HS-27A (cell line): ENCODE measurements around the gene S100A9.
"Not testable (repeated sequence)": the region's sequence is repeated elsewhere in the genome, so short reads cannot be mapped to it uniquely, and the experiment has no call there.

ENCODE experiments used
- DNase-seq: peaks from one replicate; pipeline ENCODE4 v3.0.0-alpha.2; 2012; ENCODE audit warnings: low read depth, missing footprints

The S100A9 gene

DNA sequence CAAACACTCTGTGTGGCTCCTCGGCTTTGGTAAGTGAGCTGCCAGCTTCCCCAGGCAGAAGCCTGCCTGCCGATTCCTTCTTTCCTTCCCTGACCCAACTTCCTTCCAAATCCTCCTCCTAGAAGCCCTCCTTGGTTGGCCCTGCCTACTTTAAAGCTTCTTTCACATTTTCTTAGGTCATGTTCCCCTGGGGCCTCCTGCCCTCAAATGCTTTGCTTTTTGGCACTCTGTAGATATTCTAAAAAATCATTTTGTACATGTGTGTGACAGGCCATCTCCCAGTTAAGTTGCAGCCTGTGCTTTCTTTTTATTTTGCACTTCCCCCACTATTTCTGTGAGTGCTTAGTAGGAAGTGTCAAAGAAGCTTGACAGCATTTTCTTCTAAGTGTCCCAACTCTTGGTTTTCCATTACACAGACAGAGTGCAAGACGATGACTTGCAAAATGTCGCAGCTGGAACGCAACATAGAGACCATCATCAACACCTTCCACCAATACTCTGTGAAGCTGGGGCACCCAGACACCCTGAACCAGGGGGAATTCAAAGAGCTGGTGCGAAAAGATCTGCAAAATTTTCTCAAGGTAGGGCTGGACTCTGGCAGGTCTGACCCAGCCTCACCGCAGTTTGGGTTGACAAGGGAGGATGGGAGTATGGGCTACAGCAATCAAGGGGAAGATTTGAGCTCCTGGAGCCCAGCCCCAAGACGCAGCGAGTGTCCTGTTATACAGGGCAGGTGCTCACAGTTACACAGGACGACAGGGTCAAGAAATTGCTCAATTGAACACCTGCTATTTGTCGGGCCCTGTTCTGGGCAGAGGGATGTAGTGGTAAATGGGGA, at the start of gene S100A9:
TSS of gene S100A9 (plus strand) at position 2 of the 838 bp plus-strand sequence. CDS start at position 432, 430 bp downstream.
- no peak for DNase-seq

DNA sequence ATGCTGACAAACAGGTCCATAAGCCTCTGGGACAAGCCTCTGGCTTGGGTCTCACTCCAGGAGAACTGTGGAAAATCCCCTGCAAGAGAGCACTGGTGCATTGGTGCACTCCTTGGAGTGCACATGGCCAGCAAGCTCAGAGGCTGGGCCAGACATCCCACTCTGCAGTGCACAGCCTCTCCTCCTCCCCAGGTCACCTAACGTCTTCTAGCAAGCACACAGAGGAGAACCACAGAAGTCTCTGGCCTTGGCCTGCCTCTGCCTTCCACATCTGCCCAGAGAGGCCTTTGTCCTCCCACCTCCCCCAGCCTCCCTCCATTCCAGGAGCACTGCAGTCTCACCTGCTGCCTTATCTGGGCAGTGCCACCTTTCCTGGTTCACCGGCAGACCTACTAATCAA, 49.1 kb upstream of the S100A9 start:
- DNase-seq, result no peak

DNA sequence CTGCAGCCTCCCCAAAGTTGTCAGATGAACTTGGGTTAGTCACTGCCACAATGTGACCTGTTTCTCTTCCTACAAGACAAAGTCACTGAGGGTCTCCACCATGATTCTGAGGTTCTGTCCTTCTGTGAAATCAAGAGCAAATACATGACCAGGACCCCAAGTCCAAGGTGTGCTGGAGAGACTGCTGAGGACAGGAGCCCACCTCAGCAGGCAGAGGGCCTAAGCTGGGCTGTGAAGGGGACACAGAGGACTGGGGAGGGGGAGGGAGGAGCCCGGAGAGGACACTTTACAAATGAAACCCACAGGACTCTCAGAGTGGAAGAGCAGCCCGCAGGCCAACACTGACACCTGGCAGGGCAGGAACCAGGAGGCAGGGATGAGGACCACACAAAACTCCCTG, 48.2 kb upstream of the S100A9 start:
- DNase-seq, result no peak

DNA sequence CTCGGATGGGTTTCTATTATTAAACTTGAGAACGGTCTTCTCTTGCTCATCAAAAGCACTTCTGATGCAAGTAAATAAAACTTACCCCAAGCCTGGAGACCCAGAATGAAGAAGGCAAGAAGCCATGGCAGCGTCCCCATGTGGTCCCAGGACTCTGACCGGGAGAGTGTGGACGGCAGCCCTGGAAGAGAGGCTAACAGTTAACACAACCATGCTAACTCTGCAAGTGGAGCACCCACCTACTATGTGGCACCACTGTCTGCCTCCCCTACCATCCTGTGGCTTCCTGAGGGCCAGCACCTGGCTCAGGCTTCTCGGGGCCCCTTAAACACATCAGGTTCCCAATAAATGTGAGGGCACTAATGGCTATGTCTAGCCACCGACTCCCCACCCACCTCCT, 47.1 kb upstream of the S100A9 start:
- DNase-seq, result no peak

DNA sequence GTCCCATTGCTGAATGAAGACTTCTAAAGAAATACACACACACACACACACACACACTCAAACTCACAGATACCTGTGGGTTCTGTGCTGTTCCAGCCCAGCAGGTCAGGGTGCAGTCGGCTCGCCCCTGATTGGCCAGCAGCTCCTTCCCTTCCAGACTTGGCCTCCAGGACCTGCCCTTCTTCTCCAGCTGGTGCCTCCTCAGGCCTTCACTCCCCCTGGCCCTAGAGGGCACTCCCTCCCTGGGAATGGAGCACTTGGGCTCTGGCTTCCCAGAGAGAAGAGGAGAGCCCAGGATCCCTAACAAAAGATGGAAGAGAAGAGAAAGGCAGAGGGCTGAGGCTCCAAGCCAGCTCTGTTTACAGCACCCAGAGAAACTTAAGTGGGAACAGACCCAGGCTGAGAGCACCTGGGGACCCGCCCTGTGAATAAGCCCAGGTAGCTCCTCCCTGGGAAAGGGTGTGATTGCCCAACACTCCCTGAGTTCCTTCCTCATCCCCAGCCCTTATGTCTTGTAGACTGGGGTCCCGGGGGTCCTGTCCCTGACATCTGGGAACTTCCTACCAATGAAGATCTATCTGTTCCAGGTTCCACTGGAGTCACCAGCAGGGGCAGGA, 45.0 kb upstream of the S100A9 start, which contains the start of gene PGLYRP3:
TSS of gene PGLYRP3 (minus strand) at position 383 of the 617 bp plus-strand sequence. CDS start 2,287 bp downstream, outside the sequence.
- no peak for DNase-seq

DNA sequence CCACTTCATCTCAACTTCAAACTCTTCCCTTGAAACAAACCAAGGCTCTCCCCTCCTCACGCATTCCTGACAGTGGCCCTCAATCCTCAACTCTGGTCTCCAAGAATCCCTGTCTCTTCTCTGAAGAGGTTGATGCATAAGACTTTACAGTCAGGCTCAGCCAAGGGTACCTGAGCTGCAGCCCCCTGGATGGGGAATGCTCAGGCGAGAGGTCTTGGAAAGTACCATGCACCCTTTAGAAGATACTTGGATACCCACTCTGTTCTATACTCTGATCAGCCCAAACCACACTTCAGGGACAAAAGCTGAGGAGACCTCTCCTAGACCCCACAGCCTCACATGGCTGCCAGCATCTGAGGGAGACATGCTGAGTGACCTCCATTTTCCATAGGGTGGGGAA, 44.4 kb upstream of the S100A9 start:
- DNase-seq, result no peak

DNA sequence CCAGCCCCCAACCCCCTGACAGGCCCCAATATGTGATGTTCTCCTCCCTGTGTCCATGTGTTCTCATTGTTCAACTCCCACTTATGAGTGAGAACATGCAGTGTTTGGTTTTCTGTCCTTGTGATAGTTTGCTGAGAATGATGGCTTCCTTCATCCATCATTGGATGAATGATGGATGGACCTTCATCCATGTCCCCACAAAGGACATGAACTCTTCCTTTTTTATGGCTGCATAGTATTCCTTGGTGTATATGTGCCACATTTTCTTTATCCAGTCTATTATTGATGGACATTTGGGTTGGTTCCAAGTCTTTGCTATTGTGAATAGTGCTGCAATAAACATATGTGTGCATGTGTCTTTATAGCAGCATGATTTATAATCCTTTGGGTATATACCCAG, 43.3 kb upstream of the S100A9 start:
- DNase-seq, result not testable (repeated sequence)

DNA sequence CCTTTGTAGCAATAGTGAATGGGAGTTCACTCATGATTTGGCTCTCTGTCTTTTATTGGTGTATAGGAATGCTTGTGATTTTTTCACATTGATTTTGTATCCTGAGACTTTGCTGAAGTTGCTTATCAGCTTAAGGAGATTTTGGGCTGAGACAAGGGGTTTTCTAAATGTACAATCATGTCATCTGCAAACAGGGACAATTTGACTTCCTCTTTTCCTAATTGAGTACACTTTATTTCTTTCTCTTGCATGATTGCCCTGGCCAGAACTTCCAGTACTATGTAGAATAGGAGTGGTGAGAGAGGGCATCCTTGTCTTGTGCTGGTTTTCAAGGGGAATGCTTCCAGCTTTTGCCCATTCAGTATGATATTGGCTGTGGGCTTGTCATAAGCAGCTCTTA, 41.6 kb upstream of the S100A9 start:
- DNase-seq, result not testable (repeated sequence)

DNA sequence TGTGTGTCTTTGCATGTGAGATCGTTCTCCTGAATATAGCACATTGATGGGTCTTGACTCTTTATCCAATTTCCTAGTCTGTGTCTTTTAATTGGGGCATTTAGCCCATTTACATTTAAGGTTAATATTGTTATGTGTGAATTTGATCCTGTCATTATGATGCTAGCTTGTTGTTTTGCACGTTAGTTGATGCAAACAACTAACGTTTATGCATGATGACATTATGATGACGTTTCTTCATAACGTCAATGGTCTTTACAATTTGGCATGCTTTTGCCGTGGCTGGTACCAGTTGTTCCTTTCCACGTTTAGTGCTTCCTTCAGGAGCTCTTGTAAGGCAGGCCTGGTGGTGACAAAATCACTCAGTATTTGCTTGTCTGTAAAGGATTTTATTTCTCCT, 39.5 kb upstream of the S100A9 start:
- not testable (repeated sequence) for DNase-seq

DNA sequence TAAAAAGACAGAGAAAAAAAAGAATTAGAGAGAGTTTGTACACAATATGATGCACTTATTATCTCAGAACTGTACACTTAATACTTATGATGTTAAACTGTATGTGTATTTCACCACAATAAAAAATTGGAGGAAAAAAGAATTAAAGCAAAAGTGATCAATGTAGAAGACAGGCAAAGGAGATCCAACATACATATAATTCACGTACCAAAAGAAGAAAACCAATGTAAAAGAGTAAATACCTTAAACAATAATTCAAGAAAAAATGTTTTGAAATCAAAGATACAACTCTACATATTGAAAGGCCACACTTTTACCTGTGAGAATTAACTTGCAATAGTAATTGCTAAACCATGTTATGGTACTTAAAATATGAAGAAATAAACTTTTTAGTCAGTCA, 35.1 kb upstream of the S100A9 start:
- DNase-seq, result no peak

DNA sequence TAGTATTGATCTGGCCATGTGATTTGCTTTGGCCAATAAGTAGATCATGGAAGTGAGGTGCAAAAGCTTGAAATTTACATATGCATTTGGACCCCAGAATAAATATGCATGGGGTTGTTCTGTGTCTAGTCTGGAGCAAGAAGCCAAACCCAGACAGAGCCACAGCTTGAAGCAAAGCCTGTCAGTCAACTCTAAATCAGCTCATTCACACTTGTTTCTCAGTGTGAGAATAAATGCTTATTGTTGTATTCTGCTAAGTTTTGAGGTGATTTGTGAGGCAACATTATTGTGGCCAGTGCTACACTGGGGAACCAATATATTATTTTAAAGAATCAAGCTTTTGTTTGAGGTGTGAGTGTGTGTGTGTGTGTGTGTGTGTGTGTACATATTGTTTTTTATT, 32.7 kb upstream of the S100A9 start:
- no peak for DNase-seq

DNA sequence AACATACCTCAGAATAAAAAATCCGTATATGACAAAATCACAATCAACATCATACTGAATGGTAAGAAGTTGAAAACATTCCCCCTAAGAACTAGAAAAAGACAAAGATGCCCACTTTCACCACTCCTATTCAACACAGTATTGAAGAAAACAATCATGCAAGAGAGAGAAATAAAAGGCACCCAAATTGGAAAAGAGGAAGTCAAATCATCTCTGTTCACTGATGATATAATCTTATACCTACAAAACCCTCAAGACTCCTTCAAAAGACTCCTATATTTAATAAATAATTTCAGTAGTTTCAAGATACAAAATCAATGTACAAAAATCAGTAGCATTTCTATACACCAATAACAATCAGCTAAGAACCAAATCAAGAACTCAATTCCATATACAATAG, 23.8 kb upstream of the S100A9 start:
- DNase-seq, result no peak

DNA sequence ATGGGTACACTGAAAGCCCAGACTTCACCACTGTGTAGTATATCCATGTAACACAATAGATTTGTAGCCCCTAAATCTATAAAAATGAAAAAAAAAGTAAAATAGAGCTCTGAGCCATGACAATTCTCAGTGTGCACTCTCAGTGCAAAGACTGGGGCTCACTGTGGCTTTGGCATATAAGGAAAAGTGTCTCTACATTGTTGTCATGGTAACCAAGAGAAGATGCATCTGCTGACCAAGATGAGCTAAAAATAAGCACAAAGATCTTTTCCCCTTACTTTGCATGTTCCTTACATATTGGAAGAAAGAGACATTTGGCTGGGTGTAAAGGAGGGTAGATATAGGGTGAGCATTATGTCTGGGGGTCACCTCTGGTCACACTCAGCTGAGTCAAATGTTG, 21.0 kb upstream of the S100A9 start:
- DNase-seq, result no peak

DNA sequence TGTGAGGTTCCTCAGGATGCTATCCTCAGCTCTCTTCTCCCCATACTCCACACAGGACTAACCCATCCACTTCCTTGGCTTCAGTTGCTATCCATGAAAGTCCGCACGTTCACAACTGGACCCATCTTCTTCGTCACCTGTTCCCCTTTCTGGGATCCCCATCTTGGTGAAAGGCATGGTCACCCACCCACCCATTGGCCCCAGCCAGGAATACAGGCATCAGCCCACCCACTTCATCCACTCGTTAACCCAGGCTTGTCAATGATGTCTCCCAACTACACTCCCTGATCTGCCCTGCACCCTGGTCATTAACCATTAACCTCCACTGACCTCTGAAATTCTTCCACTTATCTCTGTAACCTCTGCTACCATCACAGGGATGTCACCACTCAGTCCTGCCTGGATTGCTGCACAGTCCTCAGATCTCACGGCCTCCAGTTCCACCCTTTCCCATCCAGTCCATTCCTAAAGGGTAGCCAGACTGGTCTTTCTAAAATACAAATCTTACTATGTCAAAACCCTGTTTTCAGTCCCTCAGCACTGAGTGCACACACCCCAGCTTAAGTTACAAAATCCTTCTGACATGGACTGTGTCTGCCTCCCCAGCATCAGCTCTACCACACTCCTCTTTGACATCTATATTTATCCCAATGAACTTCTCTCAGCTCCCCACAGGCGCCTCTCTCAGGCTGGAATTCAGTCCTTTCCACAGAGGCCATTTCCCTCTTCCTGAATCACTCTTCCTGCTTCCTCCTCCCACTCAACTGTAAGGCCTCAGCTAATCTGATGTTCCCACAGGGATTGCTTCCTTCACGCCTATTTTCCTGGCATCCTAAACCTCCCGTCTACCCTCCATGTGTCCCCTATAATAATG, 19.4 kb upstream of the S100A9 start:
- no peak for DNase-seq

DNA sequence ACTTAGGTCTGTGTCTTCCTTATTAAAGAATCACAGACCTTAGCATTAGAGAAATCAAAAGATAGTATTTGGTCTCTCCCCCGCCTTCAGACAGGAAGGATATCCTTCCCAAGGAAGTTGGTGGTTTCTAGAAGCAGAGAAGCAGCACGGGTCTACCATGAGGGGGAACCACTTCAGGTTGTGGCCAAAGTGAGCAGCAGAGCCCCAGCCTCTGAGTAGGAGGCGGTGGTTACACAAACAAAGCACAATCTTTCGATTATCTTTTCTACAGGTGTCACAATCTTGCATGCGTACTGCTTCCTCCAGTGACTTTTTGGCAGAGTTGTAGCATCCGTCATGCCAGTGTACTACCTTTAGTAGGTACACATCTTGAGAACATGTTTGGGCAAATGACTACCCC, 17.9 kb upstream of the S100A9 start:
- DNase-seq, result no peak

DNA sequence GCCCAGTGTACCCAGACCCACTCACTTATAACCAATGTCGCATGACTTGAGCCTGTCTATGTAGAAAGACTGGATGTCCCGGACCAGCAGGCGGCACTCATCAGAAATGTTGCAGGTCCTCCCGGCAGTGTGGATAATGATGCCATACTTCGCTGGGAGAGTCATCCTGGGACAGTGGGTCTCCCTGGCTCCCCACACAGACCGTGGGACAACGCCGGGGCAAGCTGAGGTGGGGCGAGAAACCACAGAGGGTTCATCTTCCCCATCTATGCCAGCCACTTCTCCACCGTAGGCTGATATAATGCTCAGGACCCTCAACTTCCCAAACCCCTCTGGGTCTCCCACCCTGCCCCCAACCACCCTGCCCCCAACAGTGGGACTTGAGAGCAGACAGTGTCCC, 17.3 kb upstream of the S100A9 start:
- DNase-seq, result no peak

DNA sequence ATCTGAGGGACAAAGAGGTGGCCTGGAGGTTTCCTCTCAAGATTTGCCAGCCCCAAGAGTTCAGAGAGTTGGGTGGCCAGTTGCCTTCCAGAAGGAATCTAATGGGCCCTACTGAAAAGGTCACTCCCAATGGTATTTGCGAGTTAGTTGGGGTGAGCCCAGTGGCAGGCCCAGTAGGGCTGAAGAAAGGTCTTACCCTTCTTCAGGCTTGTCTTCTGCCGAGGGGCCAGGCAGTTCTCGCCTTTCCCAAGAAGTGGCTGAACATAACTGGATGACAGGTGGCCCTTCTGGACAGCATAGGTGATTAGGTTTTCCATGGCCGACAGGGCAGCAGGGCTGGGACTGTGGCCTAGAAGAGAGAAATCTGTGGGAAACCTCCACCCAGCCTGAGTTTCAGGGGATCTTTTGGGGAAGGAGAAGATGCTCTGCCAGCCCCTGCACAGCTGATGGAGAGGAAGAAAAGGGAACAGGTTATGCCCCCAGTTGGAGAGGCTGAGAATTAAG, 16.2 kb upstream of the S100A9 start:
- no peak for DNase-seq

DNA sequence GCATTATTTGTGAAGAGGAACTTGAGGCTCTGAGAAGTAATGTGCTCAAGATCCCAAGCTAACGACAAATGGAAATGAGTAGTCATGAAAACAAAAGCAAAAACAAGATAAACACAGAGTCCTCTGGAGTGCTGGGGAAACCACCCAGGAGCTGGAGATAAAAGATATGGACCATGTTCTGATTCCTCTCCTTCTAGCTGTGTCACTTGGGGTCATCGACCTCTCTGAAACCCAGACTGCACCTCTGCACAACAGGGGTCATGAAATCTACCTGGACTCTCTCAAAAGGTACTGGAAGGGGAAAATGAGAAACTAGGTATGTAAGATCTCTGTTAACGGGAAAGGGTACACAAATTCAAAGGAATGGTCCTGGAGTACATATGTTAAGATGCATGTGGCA, 15.5 kb upstream of the S100A9 start:
- DNase-seq, result no peak

DNA sequence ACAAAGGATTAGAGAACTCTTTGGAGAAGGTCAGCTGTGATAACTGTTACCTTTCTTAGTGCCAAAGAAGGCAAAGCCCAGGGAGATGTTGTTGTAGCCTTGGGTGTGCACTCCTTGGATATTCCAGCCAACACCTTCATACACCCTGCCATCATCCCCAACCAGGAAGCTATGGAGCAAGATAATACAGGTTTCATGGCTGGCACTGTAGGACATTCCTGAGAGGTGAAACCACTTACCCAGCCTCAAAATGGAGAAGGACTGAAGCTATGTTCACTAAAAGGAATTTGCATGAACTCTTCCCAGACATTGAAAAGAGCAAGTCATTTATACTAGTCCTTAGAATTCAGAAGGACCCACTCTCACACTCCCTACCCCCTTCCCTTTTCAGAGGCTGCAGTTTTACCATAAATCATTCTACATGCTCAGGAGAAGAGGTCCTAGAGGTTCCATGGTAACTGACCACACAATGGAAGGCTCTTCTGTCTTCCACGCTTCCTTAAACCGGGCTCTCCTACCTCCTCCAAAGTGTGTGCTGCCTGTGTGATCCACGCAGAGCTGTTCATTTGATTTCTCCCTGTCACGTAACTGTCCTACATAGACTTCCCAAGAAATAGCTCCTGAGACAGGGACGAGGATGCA, 14.5 kb upstream of the S100A9 start:
- DNase-seq, result no peak

DNA sequence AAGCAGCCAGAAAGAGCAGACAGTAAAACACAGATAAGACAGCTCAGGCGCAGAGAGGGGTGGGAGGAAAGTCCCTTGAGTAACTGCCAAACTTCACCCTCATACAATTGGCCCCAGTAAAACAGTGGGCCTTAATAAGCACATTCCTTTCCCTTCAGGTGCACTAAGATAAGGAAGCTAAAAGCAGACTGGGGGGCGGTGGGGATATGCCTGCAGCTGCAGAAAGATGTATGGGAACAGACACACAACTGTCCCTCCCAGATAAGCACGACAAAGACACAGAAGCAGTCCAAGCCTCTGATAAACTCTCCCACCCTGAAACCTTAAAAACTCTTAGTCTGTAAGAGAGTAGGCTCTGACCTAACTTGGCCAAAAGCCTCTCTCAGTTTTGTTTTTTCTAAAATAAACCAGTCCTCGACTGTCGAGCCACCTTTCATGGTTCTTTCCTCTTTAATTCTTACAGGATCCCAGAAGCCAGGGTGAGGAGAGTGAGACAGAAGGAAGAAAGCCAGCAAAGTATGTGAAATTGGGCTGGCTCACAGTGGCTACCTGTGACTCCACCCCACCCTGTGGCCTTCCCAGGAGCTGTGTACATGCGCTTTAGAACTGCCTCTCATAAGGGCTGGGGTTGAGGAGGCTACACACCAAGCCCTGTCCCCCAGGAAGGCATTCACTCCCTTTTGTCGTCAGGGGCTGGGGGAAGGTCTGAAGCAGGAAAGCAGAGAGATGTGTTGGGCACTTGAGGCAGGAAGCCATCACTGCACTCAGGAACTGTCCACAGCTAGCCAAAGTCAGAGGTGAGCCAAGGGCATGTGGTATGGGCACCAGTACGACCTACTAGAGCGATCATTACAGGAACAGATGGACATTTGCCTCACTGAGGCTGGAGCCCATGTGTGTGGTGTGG, 13.6 kb upstream of the S100A9 start:
- DNase-seq, result no peak

DNA sequence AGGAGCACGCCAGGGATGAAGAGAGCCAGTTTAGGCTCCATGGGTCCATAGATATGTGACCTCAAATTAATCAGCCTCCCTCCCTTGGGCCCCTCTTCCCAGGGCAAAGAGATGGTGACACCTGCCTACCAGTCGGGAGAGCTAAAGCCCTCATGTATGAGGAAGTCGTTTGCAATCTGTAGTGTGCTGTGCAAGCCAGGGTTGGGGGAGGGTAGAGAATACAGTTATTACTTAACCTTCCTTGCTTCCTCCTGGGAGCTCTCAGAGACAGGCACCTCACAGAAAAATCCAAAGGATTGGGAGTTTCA, 13.0 kb upstream of the S100A9 start:
- no peak for DNase-seq
